ENCODE data around the gene DPEP2NB. TPM values are rescaled to one million over a fixed set of nuclear protein-coding genes. Genes with fewer than 3 reads are reported as not detected.

Gene DPEP2NB
- total RNA-seq, 2 donors from 2014 or later, result not detected

DNA sequence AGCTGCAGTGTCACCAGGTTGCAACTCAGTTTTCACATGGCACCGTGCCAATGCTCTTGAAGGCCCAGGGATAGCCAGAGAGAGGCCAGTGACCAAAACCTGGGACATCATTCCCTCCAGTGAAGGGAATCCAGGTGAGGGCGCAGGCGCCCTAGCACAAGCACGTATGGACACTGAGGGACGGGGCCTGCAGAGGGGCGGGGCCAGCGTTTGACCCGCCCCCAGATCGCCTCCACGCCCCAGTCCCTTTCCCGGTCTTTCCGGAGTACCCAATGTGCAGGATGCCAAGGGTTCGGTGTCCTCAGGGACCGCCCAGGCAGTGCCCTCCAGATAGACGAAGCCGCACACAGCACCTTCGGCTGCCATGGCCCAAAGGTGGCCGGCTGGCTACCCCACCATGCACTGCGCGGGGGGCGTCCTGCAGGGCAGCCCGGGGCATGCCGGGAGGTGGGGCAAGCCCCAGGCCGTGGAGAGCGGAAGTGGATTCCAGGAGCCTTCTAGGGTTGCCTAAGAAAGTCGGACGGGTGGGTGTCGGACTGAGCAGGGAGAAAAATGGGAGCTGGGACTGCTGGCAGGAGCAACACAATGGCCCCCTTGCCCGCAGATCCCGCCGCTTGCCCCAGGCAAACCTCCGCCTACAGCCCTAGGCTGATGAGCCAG is 51.9 kb downstream of the DPEP2NB start:
- ATAC-seq (ENCODE audit: insufficient number of reproducible peaks, low FRiP score, low read depth) (no peak), DNase-seq (ENCODE audit: low spot score) (no peak)
- H3K4me1 ChIP-seq (ENCODE audit: control insufficient read depth in 1 of 2, low read depth in 2 of 2), result peaks cover 33 to 79% of the 10 kb centered on the region in 2 donors
- H3K4me3 ChIP-seq, result peak overlapping the region; percentile 41
- no peaks in the 10 kb centered on the region for H3K9me3 ChIP-seq
- peak overlapping the region; percentile 55 to 94 for H3K27ac ChIP-seq
- TF ChIP-seq, protein P1, sequence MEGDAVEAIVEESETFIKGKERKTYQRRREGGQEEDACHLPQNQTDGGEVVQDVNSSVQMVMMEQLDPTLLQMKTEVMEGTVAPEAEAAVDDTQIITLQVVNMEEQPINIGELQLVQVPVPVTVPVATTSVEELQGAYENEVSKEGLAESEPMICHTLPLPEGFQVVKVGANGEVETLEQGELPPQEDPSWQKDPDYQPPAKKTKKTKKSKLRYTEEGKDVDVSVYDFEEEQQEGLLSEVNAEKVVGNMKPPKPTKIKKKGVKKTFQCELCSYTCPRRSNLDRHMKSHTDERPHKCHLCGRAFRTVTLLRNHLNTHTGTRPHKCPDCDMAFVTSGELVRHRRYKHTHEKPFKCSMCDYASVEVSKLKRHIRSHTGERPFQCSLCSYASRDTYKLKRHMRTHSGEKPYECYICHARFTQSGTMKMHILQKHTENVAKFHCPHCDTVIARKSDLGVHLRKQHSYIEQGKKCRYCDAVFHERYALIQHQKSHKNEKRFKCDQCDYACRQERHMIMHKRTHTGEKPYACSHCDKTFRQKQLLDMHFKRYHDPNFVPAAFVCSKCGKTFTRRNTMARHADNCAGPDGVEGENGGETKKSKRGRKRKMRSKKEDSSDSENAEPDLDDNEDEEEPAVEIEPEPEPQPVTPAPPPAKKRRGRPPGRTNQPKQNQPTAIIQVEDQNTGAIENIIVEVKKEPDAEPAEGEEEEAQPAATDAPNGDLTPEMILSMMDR (IDR thresholded peaks at IDR 0.05), result no peak
- no peaks in the 10 kb centered on the region for H3K27me3 ChIP-seq (replicated peaks; ENCODE audit: insufficient read depth)
- peaks cover 46% of the 10 kb centered on the region for H3K36me3 ChIP-seq

Other genes starting within 250 kb of the DPEP2NB start
- gene RANBP10, start 209.4 kb downstream of the DPEP2NB start, total RNA-seq, result 10 to 100 TPM; 14.1 to 14.5 TPM
- 1 to 10 TPM; 4.1 to 8.5 TPM for gene TSNAXIP1, start 209.0 kb downstream of the DPEP2NB start, total RNA-seq
- 10 to 100 TPM; 67.5 to 74.7 TPM for gene THAP11, start 173.6 kb downstream of the DPEP2NB start, total RNA-seq
- gene NUTF2, start 169.0 kb downstream of the DPEP2NB start, total RNA-seq, result 100 to 1,000 TPM in 1 of 2 donors, 10 to 100 TPM in 1; 79.0 to 172 TPM
- 10 to 100 TPM; 59.6 to 70.9 TPM for gene CENPT, start 168.2 kb downstream of the DPEP2NB start, total RNA-seq
- 10 to 100 TPM; 57.4 to 61.0 TPM for gene EDC4, start 142.9 kb downstream of the DPEP2NB start, total RNA-seq
- not detected for gene NRN1L, start 131.0 kb downstream of the DPEP2NB start, total RNA-seq
- 10 to 100 TPM; 24.1 to 36.0 TPM for gene PSKH1, start 122.7 kb downstream of the DPEP2NB start, total RNA-seq
- 1 to 10 TPM in 1 of 2 donors, under 1 TPM in 1; 0.54 to 2.5 TPM for gene CTRL, start 84.0 kb downstream of the DPEP2NB start, total RNA-seq
- gene PSMB10, start 79.1 kb downstream of the DPEP2NB start, total RNA-seq, result 10 to 100 TPM; 19.8 to 52.7 TPM
- gene LCAT, start 71.8 kb downstream of the DPEP2NB start, total RNA-seq, result 10 to 100 TPM; 28.1 to 46.6 TPM
- 100 to 1,000 TPM; 163 to 168 TPM for gene SLC12A4, start 47.3 kb downstream of the DPEP2NB start, total RNA-seq
- not detected for gene DPEP3, start 35.4 kb downstream of the DPEP2NB start, total RNA-seq
- gene DPEP2, start 16.4 kb downstream of the DPEP2NB start, total RNA-seq, result 1 to 10 TPM in 1 of 2 donors, under 1 TPM in 1; 0.81 to 6.1 TPM
- gene DDX28, start 7.3 kb upstream of the DPEP2NB start, total RNA-seq, result 1 to 10 TPM; 5.4 to 5.8 TPM
- 1 to 10 TPM; 5.3 to 8.4 TPM for gene DUS2, start 7.4 kb upstream of the DPEP2NB start, total RNA-seq
- gene NFATC3, start 69.5 kb upstream of the DPEP2NB start, total RNA-seq, result 10 to 100 TPM; 51.1 to 56.7 TPM
- gene ESRP2, start 220.2 kb upstream of the DPEP2NB start, total RNA-seq, result 1 to 10 TPM; 2.0 to 9.1 TPM
- 10 to 100 TPM; 17.8 to 34.9 TPM for gene PLA2G15, start 229.5 kb upstream of the DPEP2NB start, total RNA-seq
- 100 to 1,000 TPM in 1 of 2 donors, 10 to 100 TPM in 1; 92.1 to 125 TPM for gene SLC7A6, start 248.6 kb upstream of the DPEP2NB start, total RNA-seq